Fibroblast of skin of back (primary cell): ENCODE data around the gene PARD3.
"Not testable (repeated sequence)": the region's sequence is repeated elsewhere in the genome, so short reads cannot be mapped to it uniquely, and the experiment has no call there.

Experiments
- DNase-seq: peaks from one replicate; pipeline ENCODE4 v3.0.0-alpha.2; 2013

PARD3 gene

GRCh38 chr10:34764472-34764946 is 50.6 kb downstream of the PARD3 start:
- DNase-seq, result no peak

- DNase-seq, result no peak
Observed at GRCh38 chr10:34762603-34763299, 52.3 kb downstream of the PARD3 start.

- no peak for DNase-seq
Observed at GRCh38 chr10:34762156-34762555, 52.9 kb downstream of the PARD3 start.

- DNase-seq, result peak; percentile 25
Observed at GRCh38 chr10:34761453-34761852, 53.6 kb downstream of the PARD3 start.

GRCh38 chr10:34760606-34761005 is 54.5 kb downstream of the PARD3 start:
- DNase-seq, result no peak

GRCh38 chr10:34759837-34760215 is 55.3 kb downstream of the PARD3 start:
- no peak for DNase-seq

GRCh38 chr10:34759161-34759836 is 55.8 kb downstream of the PARD3 start:
- DNase-seq, result peak; percentile 16

- peak; percentile 97 for DNase-seq
Observed at GRCh38 chr10:34758447-34758996, 56.6 kb downstream of the PARD3 start.

GRCh38 chr10:34757933-34758332 is 57.2 kb downstream of the PARD3 start:
- no peak for DNase-seq

GRCh38 chr10:34757181-34757580 is 57.9 kb downstream of the PARD3 start:
- not testable (repeated sequence) for DNase-seq

GRCh38 chr10:34756584-34756983 is 58.5 kb downstream of the PARD3 start:
- no peak for DNase-seq

- DNase-seq, result no peak
Observed at GRCh38 chr10:34753014-34753757, 61.9 kb downstream of the PARD3 start.

- DNase-seq, result no peak
Observed at GRCh38 chr10:34751272-34751671, 63.8 kb downstream of the PARD3 start.

- not testable (repeated sequence) for DNase-seq
Observed at GRCh38 chr10:34750795-34751194, 64.3 kb downstream of the PARD3 start.

- no peak for DNase-seq
Observed at GRCh38 chr10:34748767-34749166, 66.3 kb downstream of the PARD3 start.

GRCh38 chr10:34748357-34748756 is 66.7 kb downstream of the PARD3 start:
- no peak for DNase-seq

GRCh38 chr10:34746094-34746493 is 69.0 kb downstream of the PARD3 start:
- DNase-seq, result no peak

GRCh38 chr10:34745244-34745643 is 69.9 kb downstream of the PARD3 start:
- DNase-seq, result no peak

- DNase-seq, result no peak
Observed at GRCh38 chr10:34744590-34744989, 70.5 kb downstream of the PARD3 start.

- no peak for DNase-seq
Observed at GRCh38 chr10:34743814-34744213, 71.3 kb downstream of the PARD3 start.

GRCh38 chr10:34742456-34742855 is 72.6 kb downstream of the PARD3 start:
- DNase-seq, result peak; percentile 33

GRCh38 chr10:34741087-34741486 is 74.0 kb downstream of the PARD3 start:
- DNase-seq, result not testable (repeated sequence)

- no peak for DNase-seq
Observed at GRCh38 chr10:34740321-34740720, 74.8 kb downstream of the PARD3 start.
